ENCODE data around the gene BZW2.

The BZW2 gene

DNA sequence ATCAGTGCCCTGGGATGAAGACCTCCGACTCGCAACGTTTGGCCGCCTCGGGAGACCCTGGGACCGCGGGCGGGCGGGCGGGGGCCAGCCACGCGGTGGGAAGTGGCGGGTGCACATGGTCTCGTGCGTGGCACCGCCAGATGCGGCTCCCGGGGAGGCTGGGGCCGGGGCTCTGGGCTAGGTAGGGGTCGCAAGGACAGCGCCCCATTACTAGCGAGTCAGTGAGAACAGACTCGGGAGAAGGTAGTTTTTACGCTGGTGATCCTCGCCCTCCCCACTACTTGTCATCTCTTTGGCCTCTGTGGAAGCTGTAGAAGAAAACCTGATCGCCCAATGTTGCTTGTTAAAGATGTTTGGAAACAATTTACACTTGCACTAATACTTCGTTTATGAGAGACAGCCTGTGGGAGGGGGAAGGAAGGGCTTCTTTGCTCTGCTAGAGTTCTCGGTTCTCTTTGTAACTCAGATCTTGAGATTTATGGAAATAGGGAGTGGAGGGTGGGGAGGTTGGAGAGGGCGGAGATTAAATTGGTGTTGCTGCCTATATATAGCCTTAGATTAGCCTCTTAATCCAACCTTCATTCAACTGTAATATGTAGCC lies 591 bp downstream of the BZW2 start:
- DNase-seq (ENCODE audit: low spot score), result peak; percentile 19

GRCh38 chr7:16647435-16647960 lies 1.5 kb downstream of the BZW2 start:
- DNase-seq (ENCODE audit: low spot score), result no peak

DNA sequence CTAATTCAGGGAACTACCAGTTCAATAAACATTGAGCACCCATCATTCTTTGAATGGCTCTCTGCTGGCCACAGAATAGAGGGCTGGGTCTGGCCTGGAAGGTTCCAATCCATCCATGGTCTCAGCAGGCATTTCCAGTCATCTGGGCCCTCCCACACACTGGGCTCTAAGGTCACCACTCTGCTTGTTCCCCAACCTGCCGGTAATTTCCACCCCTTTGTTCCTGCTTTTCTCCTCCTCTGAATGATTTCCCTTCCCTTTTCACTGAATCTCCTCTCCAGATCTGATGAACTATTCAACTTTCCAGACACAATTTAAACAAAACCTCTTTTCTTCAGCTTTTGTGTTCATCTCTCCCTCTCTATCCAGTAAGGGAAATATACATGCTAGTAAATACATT lies 2.6 kb downstream of the BZW2 start:
- no peak for DNase-seq (ENCODE audit: low spot score)

DNA sequence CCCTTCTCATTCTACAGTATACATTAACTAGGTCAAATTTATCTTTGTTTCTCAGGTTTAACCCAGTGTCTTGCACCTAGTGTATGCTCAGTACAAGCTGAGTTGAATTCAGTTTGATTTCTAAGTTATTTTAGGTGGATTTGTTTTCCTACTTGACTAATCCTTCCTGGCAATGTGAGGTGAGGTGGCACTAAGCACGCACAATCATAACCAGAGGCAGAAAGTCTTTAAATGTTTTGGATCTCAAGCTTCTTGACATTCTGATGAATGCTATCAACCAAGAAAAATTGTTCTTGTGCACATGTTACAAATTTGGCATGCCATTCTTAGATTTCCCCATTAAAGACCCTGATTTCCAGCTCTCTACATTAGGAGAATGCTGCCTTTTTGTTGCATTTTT lies 3.2 kb downstream of the BZW2 start:
- no peak for DNase-seq (ENCODE audit: low spot score)

DNA sequence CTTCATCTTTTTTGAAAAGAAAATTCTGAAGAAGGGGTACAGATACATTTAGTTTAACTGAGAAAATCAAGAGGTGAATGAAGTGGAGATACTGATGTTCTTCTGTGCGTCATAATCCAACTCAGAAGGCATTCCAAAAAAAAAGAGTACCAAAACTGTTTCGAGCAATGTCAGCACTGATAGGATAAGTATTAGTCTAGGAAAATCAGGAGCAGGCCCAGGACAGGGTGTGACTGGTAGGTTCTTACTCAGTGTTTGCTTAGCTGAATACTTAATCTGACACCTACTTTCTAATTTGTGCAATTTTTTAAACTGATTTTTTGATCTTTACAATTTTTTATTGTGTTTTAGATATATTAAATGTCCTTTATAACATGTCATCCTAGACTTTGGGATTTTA lies 4.3 kb downstream of the BZW2 start:
- DNase-seq (ENCODE audit: low spot score), result no peak

- DNase-seq (ENCODE audit: low spot score), result no peak
Measured at GRCh38 chr7:16651396-16652239, 5.6 kb downstream of the BZW2 start.

GRCh38 chr7:16652240-16652583 lies 6.2 kb downstream of the BZW2 start:
- DNase-seq (ENCODE audit: low spot score), result no peak

- DNase-seq (ENCODE audit: low spot score), result no peak
Measured at GRCh38 chr7:16652888-16653287, 6.9 kb downstream of the BZW2 start.

DNA sequence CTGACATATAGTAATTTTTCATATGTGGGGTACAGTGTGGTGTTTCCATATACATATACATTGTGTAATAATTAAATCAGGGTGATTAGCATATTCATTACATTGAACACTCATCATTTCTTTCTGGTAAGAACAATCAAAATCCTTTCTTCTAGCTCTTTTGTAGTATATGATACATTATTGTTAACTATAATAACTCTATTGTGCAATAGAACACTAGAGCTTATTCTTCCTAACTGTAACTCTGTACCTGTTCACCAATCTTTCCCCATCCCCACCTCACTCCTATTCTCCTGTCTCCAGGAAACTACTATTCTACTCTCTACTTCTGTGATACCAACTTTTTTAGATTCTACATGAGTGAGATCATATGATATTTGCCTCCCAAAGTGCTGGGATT lies 9.4 kb downstream of the BZW2 start:
- DNase-seq (ENCODE audit: low spot score), result no peak

DNA sequence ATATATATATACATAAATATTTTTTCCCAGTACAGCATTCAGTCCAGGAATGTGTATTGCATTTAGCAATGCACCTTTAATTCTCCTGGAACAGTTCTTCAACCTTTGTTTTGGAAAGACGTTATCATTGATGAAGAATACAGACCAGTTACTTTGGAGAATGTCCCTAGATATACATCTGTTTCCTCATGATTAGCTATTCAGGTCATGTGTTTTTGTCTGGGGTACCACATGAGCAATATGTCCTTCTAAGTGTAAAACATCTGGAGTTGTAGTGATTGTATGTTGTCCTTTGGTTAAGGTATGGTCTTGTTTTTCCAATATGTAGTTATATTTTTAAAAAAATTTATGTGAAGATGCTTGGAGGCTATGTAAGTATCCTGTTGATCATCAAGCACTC lies 10.2 kb downstream of the BZW2 start:
- no peak for DNase-seq (ENCODE audit: low spot score)

DNA sequence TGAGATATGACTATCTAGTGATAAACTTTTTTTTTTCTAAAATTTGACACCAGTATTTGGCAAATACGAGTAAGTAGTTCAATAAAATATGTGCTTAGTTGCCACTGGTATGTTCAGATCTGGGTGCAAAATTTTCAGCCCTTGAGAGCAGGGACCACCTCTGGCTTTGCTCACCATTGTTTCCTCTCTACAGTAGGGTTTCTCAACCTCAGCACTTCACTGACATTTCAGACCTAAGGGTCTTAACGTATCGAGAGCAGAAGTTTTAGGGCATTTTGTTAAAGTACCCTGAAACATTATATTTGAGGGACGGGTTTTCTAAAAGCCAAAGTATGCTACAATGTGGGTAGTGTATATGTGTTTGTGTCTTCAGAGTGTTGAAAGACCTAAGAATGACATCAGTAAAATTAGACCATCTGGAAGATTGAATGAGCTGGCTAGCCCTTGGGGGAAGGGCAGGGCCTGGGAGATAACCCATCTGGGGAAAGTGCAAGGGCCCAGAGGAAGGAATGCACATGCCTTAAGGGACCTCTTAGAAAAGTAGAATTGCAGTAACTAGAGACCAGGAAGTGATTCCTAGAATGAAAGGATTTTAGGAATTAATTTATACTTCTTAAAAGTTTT lies 11.8 kb downstream of the BZW2 start:
- DNase-seq (ENCODE audit: low spot score), result peak; percentile 61

- peak; percentile 76 for DNase-seq (ENCODE audit: low spot score)
Measured at GRCh38 chr7:16659854-16660497, 14.0 kb downstream of the BZW2 start.

DNA sequence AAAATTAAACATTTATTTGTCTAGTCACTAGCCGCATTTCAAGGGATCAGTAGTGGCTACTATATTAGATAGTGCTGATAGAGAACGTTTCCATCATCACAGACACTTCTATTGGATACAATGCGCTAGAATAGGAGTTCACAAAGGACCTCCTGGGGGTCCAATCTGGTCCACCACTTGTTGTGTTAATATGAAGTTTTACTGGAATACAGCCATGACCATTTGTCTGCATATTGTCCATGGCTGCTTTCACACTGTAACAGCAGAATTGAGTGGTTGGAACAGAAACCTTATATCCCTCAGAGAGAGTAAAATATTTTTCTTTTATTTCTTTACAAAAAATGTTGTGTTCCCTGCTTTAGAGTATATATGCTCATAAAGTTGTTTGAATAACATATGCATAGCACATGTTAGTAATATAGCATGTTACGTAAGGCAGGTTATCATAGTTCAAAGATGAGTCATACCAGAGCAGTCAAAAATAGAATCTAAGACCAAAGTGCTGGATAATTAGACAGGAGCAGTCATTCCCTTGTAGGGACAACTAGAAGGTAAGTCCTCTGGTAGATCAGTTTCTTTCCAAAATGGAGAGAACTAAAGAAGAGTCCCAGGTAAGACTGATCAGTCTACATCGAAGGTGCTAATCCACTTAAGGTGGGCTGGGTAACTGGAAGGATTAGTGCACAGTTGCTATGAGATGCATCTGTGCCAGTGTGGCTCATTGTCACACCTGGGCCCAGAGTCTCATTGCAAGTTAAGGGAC lies 14.9 kb downstream of the BZW2 start:
- peak; percentile 62 for DNase-seq (ENCODE audit: low spot score)

GRCh38 chr7:16661924-16662323 lies 15.9 kb downstream of the BZW2 start:
- DNase-seq (ENCODE audit: low spot score), result no peak

DNA sequence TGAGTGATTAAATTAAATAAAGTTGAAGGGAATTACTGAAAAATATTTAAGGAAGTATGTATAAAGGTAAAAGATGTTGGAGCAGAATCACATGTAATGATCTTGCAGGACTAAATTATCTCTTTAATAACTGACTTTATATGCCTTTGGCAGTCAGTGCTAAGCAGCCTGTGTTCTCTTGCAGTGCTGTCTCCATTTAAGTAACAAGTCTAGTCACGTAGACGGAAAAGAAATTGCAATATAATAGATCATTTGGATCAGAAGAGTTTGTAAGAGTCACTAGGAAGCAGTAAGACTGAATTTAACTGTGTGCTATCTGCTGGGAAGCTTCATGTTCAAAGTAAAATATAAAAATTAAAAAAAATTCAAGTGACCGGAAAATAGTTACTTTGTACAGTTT lies 21.4 kb downstream of the BZW2 start:
- DNase-seq (ENCODE audit: low spot score), result no peak

DNA sequence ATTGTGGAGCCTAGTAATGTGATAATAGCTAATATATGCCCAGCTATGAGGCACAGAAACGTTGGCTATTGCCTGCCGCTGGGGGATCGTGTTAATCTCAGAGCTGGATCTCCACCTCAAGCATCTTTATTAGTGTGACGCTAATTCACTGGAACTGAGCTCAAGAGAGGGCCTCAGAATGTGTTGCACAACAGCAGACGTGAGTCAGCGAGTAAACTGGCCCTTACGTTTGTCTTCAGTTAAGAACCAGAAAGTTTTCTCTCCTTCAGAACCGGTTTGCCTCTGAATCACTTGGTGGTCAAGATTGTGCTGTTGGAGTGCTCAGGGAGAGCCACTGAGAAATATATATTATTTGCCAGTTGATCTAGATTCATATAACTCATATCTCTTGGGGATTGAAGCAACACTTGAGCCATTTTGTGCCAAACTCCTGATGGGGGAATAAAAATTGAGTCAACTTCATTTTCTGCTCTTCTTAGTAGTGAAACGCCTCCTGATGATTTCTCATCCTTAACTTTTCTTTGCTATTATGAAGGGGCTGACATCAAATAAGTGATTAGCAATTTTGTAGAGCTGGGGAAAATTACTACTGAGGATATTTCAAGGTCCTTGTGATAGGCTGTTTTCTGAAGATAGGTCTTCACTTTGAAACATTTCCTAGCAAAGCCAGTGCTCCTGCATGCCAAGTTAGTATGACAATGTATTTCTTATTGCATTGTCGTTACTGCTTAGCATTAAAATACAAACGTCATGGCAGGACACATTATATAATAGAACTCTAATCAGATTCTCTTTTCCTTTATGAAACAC lies 22.3 kb downstream of the BZW2 start:
- DNase-seq (ENCODE audit: low spot score), result no peak

GRCh38 chr7:16668978-16669377 lies 23.0 kb downstream of the BZW2 start:
- no peak for DNase-seq (ENCODE audit: low spot score)

- DNase-seq (ENCODE audit: low spot score), result no peak
Measured at GRCh38 chr7:16669581-16669980, 23.6 kb downstream of the BZW2 start.

DNA sequence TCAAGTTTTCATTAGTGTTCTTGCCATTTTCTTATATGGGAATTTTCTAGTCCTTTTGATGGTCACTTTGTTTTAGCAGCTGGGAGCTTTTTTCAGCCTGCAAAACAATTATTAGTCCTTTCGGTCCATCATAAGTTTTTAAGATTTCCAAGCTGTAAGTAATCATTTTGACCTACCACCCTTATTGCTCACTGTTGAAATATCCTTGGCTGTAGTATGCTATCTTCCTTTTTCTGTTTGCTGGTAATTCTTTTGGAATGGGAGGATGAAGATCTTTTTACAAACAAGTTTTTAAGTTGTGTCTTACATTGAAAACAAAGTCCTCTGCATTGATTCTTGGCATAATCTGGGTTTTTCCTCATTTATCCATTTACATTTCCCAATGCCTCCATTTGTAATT lies 24.0 kb downstream of the BZW2 start:
- DNase-seq (ENCODE audit: low spot score), result no peak

DNA sequence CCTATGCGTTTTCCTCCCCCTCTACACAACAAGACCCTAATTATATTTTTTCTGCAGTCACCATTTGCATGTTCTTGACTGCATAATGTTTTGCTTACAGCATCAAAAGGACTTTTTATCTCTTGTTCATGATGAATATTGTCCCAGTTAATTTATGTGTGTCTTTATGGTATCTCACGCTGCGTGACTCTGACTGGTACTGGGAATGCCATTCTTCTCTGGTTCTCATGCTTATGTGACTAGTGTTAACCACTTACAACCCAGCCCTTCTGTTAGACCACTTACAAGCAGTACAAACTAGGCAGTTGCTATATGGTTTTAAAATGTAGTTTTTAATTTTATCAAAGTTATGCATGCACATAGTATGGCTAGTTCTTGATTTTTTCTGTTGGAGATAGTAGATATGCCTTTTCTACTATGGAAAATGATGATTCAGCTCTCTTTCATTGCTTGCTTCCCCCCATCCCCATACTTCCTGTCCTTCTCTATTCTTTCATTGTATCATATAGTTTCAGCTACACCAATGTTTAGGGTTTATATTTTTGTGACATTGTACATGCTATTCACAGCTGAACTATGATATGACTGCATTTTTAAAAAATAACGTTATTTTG lies 24.9 kb downstream of the BZW2 start:
- no peak for DNase-seq (ENCODE audit: low spot score)

GRCh38 chr7:16671811-16672210 lies 25.8 kb downstream of the BZW2 start:
- no peak for DNase-seq (ENCODE audit: low spot score)

All from hematopoietic multipotent progenitor cell treated with erythropoietin and hydrocortisone succinate and interleukin-3 and kit ligand, for 15 days (in vitro differentiated cells).